Activated T-helper 2 cell treated with anti-CD3 and anti-CD28 coated beads, Interferon-gamma antibody, Interleukin-2, Interleukin-4, amounts not matched to agents 10 μg/mL and 5 μg/mL and 100 μg/mL, durations not matched to agents 14 hours and 24 hours and 36 hours (primary cell): ENCODE results near the gene SH3GLB2. TPM values are rescaled to one million over a fixed set of nuclear protein-coding genes. Genes with fewer than 3 reads are reported as not detected.
A peak's percentile ranks its signal among the peaks of the same experiment; 100 is the strongest.

Source experiments
- DNase-seq: peaks from one replicate; pipeline ENCODE4 v3.0.0; 2021; ENCODE audit warnings: low spot score
- H3K27ac Mint-ChIP-seq: one replicate; pipeline ENCODE4 v1.8.0; 2021; ENCODE audit warnings: mixed read lengths
- H3K27me3 Mint-ChIP-seq: one replicate; pipeline ENCODE4 v1.8.0; 2021; ENCODE audit warnings: low read depth, mixed read lengths
- H3K36me3 Mint-ChIP-seq: one replicate; pipeline ENCODE4 v1.8.0; 2021; ENCODE audit warnings: low read depth, mixed read lengths
- H3K4me1 Mint-ChIP-seq: one replicate; pipeline ENCODE4 v1.8.0; 2021; ENCODE audit warnings: low read depth, mixed read lengths
- H3K4me3 Mint-ChIP-seq: one replicate; pipeline ENCODE4 v1.8.0; 2021; ENCODE audit warnings: low read depth, mild to moderate bottlenecking, moderate library complexity, mixed read lengths
- H3K9me3 Mint-ChIP-seq: one replicate; pipeline ENCODE4 v1.8.0; 2021; ENCODE audit warnings: mixed read lengths
- intact Hi-C: fragments of 100-400 bp; cut with micrococcal nuclease; formaldehyde crosslinking; loops from one replicate; pipeline ENCODE4 v1.15.1; 2023
- total RNA-seq: library from RNA; stranded (reverse); gene quantifications from 2 replicates; pipeline ENCODE4 v1.2.3, GENCODE V29; 2022

The SH3GLB2 gene
- total RNA-seq, result 71.5 and 73.4 TPM in 2 replicates

GRCh38 chr9:129028192-129028966 is at the start of gene SH3GLB2:
TSS of gene SH3GLB2 (minus strand) at chr9:129028331. CDS start at chr9:129028154, 177 bp downstream.
- Mint-ChIP-seq H3K4me3 (peak within 1 kb of the TSS; percentile 90), H3K27me3 (no peaks in the 10 kb centered on the region), H3K27ac (peak within 1 kb of the TSS; percentile 70), H3K4me1 (peaks cover 3% of the 10 kb centered on the region), H3K9me3 (no peaks in the 10 kb centered on the region), H3K36me3 (no peaks in the 10 kb centered on the region)
- intact Hi-C loops, result loop anchor here (1.0 to 10.0 kb wide), 2 partner anchors 8 to 344 kb away; partner anchors contain the start of genes MIGA2 and SET
- peak; percentile 87 for DNase-seq

GRCh38 chr9:129077236-129077635 is 49.1 kb upstream of the SH3GLB2 start:
- H3K9me3 Mint-ChIP-seq, result no peaks in the 10 kb centered on the region
- intact Hi-C loops, result no loop called here
- H3K36me3 Mint-ChIP-seq, result no peaks in the 10 kb centered on the region
- no peak overlapping the region for H3K4me3 Mint-ChIP-seq
- DNase-seq, result no peak
- no peak overlapping the region for H3K27ac Mint-ChIP-seq
- H3K27me3 Mint-ChIP-seq, result no peaks in the 10 kb centered on the region
- peaks cover 13% of the 10 kb centered on the region for H3K4me1 Mint-ChIP-seq

- peaks cover 16% of the 10 kb centered on the region for H3K4me1 Mint-ChIP-seq
- H3K27me3 Mint-ChIP-seq, result no peaks in the 10 kb centered on the region
- DNase-seq, result no peak
- intact Hi-C loops, result no loop called here
- no peak overlapping the region for H3K4me3 Mint-ChIP-seq
- H3K36me3 Mint-ChIP-seq, result no peaks in the 10 kb centered on the region
- H3K27ac Mint-ChIP-seq, result no peak overlapping the region
- H3K9me3 Mint-ChIP-seq, result no peaks in the 10 kb centered on the region
Measured at GRCh38 chr9:129076640-129077037, 48.5 kb upstream of the SH3GLB2 start.

GRCh38 chr9:129075996-129076639 is 48.0 kb upstream of the SH3GLB2 start:
- Mint-ChIP-seq H3K4me1 (peaks cover 16% of the 10 kb centered on the region), H3K9me3 (no peaks in the 10 kb centered on the region), H3K36me3 (no peaks in the 10 kb centered on the region), H3K27me3 (no peaks in the 10 kb centered on the region), H3K4me3 (no peak overlapping the region), H3K27ac (no peak overlapping the region)
- intact Hi-C loops, result no loop called here
- DNase-seq, result no peak

- H3K9me3 Mint-ChIP-seq, result no peaks in the 10 kb centered on the region
- intact Hi-C loops, result no loop called here
- H3K27ac Mint-ChIP-seq, result no peak overlapping the region
- peaks cover 11% of the 10 kb centered on the region for H3K4me1 Mint-ChIP-seq
- no peaks in the 10 kb centered on the region for H3K36me3 Mint-ChIP-seq
- no peaks in the 10 kb centered on the region for H3K27me3 Mint-ChIP-seq
- no peak for DNase-seq
- H3K4me3 Mint-ChIP-seq, result no peak overlapping the region
Measured at GRCh38 chr9:129074106-129074505, 46.0 kb upstream of the SH3GLB2 start.

- Mint-ChIP-seq H3K4me1 (peaks cover 16% of the 10 kb centered on the region), H3K36me3 (peaks cover 5% of the 10 kb centered on the region), H3K27ac (no peak overlapping the region), H3K9me3 (no peaks in the 10 kb centered on the region), H3K27me3 (no peaks in the 10 kb centered on the region), H3K4me3 (no peak overlapping the region)
- intact Hi-C loops, result no loop called here
- DNase-seq, result no peak
Measured at GRCh38 chr9:129073404-129073803, 45.3 kb upstream of the SH3GLB2 start.

GRCh38 chr9:129072171-129072570 is 44.0 kb upstream of the SH3GLB2 start:
- H3K36me3 Mint-ChIP-seq, result peaks cover 10% of the 10 kb centered on the region
- H3K4me3 Mint-ChIP-seq, result no peak overlapping the region
- DNase-seq, result no peak
- H3K27ac Mint-ChIP-seq, result no peak overlapping the region
- no peaks in the 10 kb centered on the region for H3K27me3 Mint-ChIP-seq
- H3K4me1 Mint-ChIP-seq, result peaks cover 18% of the 10 kb centered on the region
- intact Hi-C loops, result no loop called here
- no peaks in the 10 kb centered on the region for H3K9me3 Mint-ChIP-seq

GRCh38 chr9:129071526-129072126 is 43.5 kb upstream of the SH3GLB2 start:
- Mint-ChIP-seq H3K27ac (no peak overlapping the region), H3K27me3 (no peaks in the 10 kb centered on the region)
- no peak for DNase-seq

GRCh38 chr9:129070696-129071525 is 42.8 kb upstream of the SH3GLB2 start:
- Mint-ChIP-seq H3K27ac (no peak overlapping the region), H3K27me3 (no peaks in the 10 kb centered on the region), H3K4me1 (peaks cover 18% of the 10 kb centered on the region), H3K9me3 (no peaks in the 10 kb centered on the region), H3K4me3 (no peak overlapping the region), H3K36me3 (peaks cover 11% of the 10 kb centered on the region)
- no peak for DNase-seq
- intact Hi-C loops, result no loop called here

More at GRCh38 chr9:129071526-129072126, 43.5 kb upstream of the SH3GLB2 start:
- intact Hi-C loops, result no loop called here
- Mint-ChIP-seq H3K9me3 (no peaks in the 10 kb centered on the region), H3K4me3 (no peak overlapping the region), H3K4me1 (peaks cover 18% of the 10 kb centered on the region), H3K36me3 (peaks cover 10% of the 10 kb centered on the region)

- Mint-ChIP-seq H3K36me3 (peaks cover 16% of the 10 kb centered on the region), H3K4me1 (peaks cover 18% of the 10 kb centered on the region), H3K27ac (peak overlapping the region; percentile 63), H3K4me3 (no peak overlapping the region), H3K9me3 (no peaks in the 10 kb centered on the region), H3K27me3 (no peaks in the 10 kb centered on the region)
- no peak for DNase-seq
- intact Hi-C loops, result no loop called here
Measured at GRCh38 chr9:129069862-129070641, 41.9 kb upstream of the SH3GLB2 start.

- Mint-ChIP-seq H3K9me3 (no peaks in the 10 kb centered on the region), H3K27me3 (no peaks in the 10 kb centered on the region), H3K27ac (peak overlapping the region; percentile 71), H3K4me3 (no peak overlapping the region), H3K36me3 (peaks cover 16% of the 10 kb centered on the region), H3K4me1 (peaks cover 18% of the 10 kb centered on the region)
- intact Hi-C loops, result no loop called here
- DNase-seq, result peak; percentile 62
Measured at GRCh38 chr9:129068990-129069861, 41.1 kb upstream of the SH3GLB2 start.
